HG03097 (cell line): ENCODE results near the gene OR56A5.
"Not testable (repeated sequence)": the region's sequence is repeated elsewhere in the genome, so short reads cannot be mapped to it uniquely, and the experiment has no call there.

Source experiments
- ATAC-seq: cut with Tn5 transposase; IDR thresholded peaks from one replicate; pipeline ENCODE4 v1.9.1; 2021; ENCODE audit not compliant: unreplicated experiment, low FRiP score

OR56A5 gene

DNA sequence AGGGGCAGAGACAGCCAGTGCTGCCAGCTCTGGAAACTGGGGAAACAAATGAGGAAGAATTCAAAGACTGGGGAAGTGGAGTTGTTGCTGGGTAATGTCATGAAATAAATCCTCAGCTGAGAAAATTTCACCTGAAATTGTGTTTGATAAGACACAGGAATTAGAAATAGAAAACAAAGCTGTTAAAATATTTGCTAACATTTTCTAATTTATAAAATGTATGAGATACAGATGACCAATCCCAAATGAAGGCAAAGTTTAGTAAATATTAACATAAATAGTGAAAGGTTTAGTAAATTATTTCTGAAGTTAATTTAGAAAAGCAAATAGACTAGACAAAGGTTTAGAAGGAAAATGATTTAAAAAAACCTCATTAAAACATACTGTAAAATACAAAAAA, at the start of gene OR56A5:
Gene OR56A5 (minus strand): TSS at position 101 of the 400 bp plus-strand sequence. CDS start 0 bp downstream, at position 101.
- ATAC-seq = no peak

DNA sequence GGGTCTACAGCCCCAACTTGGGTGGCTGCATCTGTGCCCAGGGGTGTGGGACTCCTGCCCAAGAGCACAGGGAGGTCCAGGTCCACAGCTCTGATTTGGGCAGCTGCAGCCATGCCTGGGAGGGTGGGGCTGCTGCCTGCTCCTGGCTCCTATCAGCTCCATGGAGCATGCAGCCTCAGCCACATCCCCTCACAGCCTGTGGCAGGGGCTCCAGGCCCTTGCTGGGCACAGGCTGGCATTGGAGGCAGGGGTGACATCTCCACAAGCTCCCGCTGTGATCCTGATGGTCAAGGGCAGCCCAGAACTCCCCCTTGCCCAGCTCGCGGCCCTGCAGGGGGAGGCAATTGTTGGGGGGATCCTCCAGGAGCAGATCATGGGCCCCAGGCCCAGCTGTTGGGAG, 44.7 kb upstream of the OR56A5 start:
- ATAC-seq = no peak

GRCh38 chr11:6012035-6012668, 43.9 kb upstream of the OR56A5 start:
- ATAC-seq = no peak

- no peak for ATAC-seq
Measured at GRCh38 chr11:6006846-6007245, 38.6 kb upstream of the OR56A5 start, which contains the start of gene OR56A4. OR56A4 (minus strand) TSS chr11:6006946; CDS start chr11:6002992, 3,954 bp downstream.

GRCh38 chr11:6006395-6006794, 38.1 kb upstream of the OR56A5 start:
- no peak for ATAC-seq

DNA sequence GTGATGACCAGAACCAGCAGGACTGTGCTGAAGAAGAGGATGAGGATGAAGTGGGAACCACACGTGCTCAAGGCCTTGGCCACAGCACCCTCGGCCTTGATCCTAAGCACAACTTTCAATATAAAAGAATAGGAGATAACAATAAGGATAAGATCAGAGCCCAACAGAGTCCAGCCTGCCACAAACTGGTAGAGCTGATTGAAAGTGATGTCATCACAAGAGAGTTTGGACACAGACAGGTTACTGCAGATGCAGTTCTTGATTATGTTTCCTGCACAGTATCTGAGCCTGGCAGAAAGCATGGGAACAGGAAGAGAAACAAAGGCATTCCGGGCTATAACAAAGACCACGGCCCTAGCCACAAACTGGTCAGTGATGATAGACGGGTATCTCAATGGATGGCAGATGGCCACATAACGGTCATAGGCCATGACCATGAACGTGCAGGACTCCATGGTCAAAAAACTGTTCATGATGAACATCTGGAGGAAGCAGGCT, 34.0 kb upstream of the OR56A5 start:
- ATAC-seq = no peak

GRCh38 chr11:5994791-5995190, 26.5 kb upstream of the OR56A5 start:
- ATAC-seq = no peak

DNA sequence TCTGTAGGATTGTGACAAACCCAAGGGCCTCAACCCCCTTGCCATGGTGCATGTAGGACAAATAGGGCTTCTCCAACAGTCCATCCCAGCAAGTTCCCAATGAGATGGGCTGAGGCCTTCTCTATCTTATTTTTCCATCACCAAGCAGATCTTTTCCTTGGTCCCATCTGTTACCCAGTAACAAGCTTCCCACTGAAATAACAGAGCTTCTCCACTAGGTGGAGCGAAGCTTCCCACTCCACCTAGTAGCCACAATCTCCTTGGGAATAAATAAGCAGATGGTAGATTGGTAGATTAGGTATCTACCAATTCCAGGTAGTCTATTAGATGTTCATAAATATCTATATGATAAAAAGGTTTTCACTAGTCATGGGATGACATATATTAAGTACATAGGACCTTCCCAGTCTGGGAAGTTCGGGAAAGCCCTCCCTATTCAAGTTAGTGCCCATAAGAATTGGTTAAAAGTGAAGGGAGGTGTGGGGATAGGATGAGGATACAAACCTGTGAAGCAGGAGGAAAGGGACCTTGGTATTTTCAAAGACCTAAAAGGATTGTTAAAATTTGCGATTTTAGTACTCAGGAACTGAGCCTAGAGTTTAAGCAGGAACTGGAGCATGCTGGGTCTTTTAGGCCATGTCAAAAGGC, 24.4 kb upstream of the OR56A5 start:
- ATAC-seq = no peak

GRCh38 chr11:5992150-5992549, 23.9 kb upstream of the OR56A5 start:
- no peak for ATAC-seq

DNA sequence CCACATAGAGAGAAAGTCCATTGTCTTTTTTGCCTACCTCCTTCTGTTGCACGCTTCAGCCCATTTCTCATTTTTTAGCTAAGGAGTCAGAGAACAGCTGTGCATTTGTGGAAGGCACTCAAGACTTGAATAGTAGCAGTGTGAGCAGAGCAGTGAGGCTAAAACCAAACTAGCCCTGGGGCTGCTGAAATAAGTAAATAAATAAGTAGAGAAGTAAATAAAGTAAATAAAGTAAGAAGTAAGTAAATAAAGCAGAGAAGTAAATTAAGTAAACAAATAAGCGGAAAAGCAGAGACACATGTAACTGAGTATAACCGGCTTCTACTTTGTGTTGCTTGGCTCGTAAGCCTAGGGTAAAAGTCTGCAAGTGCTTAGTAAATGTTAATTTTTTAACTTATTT, 20.9 kb upstream of the OR56A5 start:
- no peak for ATAC-seq

DNA sequence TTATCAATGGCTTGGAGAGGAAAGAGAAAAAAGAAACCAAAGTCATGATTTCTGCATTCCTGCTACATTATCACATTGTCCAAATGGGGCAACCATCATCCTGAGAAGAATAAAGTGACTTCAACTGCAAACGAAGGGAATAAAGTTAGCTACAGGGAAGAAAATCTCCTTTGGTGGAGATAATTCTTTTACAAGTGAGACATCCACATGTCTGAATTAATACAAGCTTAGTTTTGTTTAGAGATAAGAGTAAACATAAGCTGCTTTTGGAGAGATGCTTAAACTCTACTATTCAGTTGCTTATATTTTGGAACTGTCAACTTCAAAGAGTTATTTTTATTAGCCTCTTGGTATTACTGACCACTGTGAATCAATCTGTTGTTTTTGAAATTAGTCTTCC, 18.6 kb upstream of the OR56A5 start, which contains the start of gene OR52L1:
Gene OR52L1 (minus strand): TSS at position 101 of the 400 bp plus-strand sequence. CDS start 55 bp downstream, at position 46.
- ATAC-seq = no peak

DNA sequence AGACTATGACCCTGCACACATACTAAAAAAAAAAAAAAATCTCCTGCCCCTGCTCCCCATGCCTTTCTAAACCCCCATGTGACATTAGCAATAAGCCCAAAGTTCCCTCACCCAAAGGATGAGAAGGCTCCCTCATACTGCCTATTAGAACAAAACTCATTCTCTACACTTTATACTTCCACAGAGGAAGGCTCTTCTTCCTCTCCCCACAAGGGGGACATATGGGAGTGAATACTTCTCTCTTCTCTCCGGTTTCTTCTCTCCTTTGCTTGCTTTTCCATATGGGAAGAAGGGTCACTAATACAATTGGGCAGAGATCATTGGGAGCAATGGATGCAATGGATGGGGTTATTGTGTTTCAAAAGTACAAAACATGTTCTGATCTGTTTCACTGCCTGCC, 15.1 kb upstream of the OR56A5 start:
- ATAC-seq = no peak

DNA sequence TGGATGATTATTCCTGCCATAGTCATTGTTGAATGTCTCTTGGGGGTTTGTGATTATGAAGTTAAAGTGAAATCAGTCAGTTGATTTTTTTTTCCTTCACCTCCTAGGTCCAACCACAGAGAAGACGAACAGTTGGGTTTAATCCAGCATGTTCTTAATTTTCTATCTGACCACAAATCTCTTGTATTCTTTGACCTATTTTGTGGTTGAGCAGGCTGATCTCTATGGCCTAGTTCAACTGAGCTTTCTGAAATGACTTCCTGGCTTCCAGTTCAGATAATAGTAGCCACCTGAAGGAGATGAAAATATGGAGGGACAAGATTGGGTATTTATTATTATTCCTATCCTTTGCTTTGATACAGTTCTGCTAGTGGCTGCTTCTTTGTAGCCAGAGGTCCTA, 5.2 kb upstream of the OR56A5 start:
- ATAC-seq = no peak

GRCh38 chr11:5967708-5968107, 586 bp downstream of the OR56A5 start:
- no peak for ATAC-seq

DNA sequence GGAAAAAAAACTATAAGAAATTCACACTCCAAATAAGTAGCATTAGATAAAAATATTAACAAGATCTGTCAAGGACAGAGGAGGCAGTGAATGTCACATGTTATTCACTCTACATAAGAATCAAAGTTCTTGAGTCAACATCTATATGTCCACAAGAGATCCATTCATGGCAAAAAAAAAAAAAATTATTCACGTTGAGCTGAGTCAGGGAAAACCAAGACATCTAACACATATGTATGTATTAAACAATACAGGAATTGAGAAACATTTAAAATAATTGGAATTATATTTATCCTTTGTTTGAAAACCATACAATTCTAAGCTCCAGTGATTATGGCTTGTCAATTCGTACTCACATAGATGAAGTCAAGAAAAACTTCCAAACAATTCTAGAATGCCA, 1.3 kb downstream of the OR56A5 start:
- no peak for ATAC-seq

DNA sequence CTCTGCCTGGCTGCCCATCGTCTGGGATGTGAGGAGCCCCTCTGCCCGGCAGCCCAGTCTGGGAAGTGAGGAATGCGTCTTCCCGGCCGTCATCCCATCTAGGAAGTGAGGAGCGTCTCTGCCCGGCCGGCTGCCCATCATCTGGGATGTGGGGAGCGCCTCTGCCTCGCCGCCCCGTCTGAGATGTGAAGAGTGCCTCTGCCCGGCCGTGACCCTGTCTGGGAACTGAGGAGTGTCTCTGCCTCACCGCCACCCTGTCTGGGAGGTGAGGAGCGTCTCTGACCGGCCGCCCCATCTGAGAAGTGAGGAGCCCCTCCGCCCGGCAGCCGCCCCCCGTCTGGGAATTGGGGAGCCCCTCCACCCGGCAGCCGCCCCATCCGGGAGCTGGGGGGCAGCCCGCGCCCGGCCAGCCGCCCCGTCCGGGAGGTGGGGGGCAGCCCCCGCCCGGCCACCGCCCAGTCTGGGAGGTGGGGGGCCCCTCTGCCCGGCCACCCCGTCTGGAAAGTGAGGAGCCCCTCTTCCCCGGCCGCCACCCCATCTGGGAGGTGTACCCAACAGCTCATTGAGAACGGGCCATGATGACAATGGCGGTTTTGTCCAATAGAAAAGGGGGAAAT, 7.5 kb downstream of the OR56A5 start:
- not testable (repeated sequence) for ATAC-seq

- no peak for ATAC-seq
Measured at GRCh38 chr11:5955586-5955985, 12.7 kb downstream of the OR56A5 start.

DNA sequence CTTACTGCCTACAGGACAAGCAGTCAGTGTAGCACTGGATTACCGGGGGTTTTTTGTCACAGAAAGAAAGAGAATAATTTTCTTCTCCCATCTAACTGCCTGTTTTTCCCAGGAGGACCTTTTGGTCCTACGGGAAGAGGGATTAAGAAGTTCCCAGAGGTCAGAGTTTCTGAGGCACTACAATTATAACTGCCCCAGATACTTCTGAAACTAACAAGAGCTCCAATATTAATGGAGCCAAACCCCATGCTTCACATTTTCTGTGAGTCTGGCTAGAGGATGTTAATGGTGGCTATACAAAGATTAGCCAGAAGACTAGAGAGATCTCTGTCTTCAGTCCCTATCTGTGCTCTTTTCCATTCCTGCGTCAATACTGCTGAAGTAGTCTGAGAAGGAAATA, 26.3 kb downstream of the OR56A5 start, which contains the start of gene OR56A3:
Gene OR56A3 (plus strand): TSS at position 301 of the 400 bp plus-strand sequence. CDS start 5,096 bp downstream, outside the sequence.
- no peak for ATAC-seq

- ATAC-seq = no peak
Measured at GRCh38 chr11:5940748-5941147, 27.5 kb downstream of the OR56A5 start.

DNA sequence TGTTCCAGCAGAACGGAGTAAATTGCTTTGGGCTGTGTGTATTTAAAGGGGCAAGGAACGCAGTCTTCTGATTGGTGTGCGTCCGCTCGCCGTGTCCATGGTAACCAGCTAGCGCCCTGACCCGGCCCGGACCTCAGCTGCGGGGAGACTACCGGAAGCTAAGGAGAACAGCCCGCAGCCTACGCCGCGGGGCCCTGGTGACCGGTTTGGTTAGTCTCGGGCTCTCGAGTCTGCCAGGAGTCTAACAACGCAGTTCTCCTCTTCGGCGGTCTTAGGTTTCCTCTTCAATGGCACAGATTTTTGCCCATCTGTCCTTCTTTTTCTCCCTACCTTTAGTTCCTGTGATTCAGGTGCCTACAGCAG, 29.7 kb downstream of the OR56A5 start:
- ATAC-seq = no peak

- no peak for ATAC-seq
Measured at GRCh38 chr11:5937868-5938602, 30.3 kb downstream of the OR56A5 start.
